ENCODE measurements around the gene SREBF1. TPM values are rescaled to one million over a fixed set of nuclear protein-coding genes. Genes with fewer than 3 reads are reported as not detected.

The SREBF1 gene
- total RNA-seq, 1 experiment from 2014 or later: 65.4 TPM

DNA sequence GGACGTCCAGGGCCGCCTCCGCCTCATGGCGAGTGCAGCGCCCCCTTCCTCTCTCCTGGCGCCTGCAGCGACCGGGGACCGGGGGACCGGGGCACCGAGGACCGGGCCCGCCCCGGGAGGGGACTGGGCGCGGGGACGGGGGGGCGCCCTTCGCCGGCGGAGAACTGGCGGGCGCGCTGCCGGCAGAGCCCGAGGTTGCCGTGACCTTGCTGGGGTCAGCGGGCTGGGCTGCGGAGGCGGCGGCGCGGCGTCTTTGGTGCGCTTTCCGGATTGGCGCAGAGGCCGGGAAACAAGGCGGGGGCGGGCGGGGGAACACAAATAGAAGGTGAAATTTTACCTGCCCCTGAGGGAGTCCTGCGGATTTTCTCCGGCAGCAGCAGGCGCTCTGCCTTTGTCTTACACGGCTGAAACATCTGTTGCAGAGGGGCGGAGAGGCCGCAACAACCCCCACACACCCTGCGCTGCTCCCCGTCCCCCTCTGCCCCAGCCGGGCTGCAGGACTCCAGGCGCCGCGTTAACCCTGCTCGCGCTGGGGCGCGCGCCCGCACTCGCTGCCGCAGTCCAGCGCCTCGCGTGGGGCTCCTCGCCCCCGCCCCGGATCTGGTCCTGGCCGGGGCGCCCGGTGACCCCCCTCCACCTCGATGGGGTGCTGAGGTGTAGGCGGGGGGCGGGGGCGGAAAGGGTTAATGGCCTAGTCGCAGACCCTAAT, 53.5 kb downstream of the SREBF1 start:
- no peak for DNase-seq (ENCODE audit: low read depth)

DNA sequence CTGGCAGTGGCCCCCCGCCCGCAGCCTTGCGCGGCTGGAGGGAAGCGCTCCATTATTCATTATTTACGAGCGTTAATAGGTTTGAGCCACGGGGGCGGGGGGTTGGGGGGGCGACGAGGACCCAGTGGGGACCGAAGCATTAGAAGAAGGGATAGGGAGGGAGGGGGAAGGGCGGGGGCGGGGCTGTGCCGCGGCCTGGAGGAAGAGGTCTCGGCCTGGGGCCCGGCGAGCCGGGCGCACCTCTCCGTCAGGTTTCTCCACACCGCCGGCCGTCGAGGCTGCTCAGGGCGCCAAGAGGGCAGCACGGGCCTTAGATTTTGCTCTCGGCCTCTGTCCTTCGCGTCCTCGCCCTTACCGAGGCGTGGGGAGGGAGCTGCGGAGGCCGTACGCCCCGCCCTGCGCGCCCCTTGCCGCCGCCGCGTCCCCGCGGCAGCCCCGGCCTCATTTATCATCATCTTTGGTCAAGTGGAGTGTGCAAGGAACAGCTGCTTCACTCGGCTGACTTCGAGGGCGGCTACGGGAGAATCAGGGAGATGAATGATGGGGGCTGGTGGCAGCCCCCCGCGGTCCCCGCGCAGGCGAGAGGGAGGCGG, 54.2 kb downstream of the SREBF1 start:
- DNase-seq (ENCODE audit: low read depth): no peak

DNA sequence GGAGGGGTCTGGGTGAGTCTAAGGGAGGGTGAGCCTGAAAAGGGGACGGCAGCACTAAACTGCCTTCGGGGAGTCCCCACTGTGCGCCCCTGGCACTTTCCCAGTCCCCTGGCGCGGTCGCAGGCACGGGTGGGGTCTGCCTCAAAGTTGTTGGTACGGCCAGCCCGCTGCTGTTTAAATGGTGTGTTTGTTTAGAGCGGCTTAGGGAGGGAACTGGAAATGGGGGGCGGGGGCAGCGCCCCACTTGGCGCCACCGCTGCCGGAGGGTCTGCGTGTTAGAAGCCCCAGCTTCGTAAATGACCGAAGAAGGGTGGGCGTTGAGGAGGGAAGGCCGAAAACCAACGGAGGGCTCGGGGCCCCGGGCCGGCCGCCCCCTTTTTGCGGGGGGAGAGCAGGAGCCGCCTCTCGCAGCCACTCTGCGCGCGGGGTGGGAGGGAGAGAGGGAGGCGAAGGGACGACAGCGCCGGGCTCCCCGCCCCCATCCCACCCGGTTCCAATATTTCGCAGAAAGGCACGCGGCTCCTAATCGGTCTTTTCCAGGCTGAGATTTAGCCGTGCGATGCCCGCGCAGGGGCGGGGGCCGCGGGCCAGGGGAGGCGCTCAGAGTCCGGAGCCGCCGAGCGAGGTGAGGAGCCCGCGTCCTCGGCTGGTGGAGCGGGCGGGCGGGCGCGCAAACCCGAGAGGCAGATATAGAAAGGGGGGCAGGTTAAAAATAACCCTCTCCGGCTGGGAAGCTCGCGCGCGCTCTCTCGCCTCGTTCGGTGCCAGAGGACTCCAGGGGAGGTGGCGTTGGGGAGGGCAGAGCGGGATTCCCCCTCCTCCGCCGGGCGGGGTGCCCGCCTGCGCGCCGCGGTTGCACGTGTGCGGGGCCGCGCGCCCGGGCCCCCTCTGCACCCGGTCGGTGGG, 54.9 kb downstream of the SREBF1 start:
- DNase-seq (ENCODE audit: low read depth): no peak

DNA sequence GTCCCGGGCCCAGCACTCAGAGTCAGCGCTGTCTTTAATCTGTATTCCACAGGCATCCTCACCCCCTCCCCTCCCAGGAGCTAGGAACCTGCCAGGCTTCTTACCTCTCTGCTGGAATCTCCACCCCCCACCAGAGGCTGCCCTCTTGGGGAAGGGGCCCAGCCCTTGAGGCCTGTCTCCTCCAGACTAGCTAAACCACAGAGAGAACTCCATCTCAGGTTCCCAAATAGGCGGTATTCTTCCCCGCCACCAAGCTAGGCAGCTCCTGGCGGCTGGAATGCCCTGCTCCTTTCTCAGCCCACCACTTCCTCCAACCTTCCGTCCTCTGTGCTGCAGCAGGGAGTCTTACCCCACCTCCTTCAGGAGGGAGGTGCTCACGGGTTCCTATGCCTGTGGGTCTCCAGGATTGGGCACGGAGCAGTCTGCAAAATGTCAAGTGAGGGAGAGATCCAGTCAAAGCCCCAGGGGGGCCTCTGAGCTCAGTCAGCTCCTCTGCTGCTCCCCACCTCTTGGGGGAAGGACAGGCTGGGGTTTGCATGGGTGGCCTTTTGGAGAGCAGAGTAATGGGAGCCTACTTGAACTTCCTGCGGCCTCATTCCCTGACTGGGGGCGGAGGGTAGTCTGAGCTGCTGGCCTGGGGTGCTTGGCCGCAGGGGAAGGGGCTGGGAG, 55.7 kb downstream of the SREBF1 start:
- DNase-seq (ENCODE audit: low read depth): peak; percentile 52

DNA sequence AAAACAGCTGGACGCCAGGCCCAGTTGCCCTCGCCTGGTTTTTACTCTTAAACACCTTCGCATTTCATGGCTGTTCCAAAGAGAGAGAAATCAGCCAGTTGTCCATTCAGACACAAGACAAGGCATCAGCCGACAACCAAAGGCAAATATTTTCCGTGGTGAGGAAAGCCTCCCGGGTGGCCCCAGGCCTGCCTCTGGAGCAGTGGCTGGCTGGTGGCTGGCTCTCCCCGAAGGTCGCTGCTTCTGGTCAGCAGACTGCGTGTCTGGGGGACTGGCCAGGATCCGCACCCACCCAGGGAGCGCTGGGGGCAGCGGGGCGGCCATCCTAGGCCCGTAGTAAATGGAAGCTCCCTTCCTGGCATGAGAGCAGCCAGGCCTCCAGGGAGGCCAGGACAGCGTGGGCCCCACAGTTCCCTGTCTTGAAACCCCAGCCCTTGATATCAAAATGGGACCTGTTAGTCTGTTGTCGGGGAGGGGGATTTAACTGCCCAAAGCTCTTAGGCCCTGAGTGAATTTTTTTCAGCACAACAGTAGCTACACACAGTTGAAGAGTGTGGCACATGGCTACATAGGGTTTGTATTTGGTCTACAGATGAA, 57.7 kb downstream of the SREBF1 start:
- no peak for DNase-seq (ENCODE audit: low read depth)

DNA sequence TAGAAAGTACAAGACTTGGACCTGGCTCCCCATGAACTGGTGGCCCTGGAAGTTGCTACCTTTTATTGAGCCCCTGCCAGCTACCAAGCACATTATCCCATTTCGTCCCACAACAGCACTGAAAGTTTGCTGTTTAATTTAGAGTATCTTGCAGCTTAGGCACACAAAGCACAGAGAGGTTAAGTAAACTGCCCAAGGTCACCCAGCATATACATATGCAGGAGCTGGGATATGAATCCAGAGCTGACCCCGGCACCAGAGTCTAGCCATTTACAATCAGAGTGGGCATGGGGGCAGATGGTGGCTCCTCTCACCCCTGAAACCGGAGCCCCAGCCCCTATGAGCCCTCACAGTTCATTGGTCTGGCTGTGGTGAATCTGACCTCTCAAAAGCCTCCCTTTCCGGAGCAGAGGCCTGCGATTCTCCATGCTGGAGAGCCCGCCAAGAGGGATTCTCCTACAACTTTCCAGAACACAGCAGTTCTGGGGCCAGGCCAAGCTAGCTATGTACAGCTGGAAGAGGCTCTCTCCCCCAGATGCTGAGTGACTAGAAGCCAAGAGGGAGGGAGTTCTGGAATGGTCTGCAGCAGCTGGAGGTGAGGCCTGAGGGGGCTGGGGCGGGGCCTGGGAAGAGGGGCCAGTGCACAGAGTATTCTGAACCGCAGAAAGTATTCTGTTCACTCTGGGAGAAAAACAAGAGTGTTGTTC, 58.3 kb downstream of the SREBF1 start:
- no peak for DNase-seq (ENCODE audit: low read depth)

DNA sequence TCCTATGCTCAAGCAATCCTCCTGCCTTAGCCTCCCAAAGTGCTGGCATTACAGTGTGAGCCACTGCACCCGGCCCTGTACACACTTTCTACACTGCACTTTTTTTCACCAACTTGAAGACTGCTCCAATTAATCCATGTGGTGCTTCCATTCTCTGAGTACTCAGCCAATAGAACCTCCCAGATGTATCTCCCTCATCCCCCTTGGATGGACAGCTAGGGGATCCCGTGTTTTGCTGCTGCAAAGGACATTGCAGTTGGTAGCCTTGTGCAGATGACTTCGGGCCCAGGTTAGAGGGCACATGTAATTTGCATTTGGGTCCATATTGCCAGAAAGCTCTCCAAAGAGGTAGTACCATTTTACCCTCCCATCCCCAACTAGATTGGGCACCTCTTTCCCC, 59.9 kb downstream of the SREBF1 start:
- no peak for DNase-seq (ENCODE audit: low read depth)

DNA sequence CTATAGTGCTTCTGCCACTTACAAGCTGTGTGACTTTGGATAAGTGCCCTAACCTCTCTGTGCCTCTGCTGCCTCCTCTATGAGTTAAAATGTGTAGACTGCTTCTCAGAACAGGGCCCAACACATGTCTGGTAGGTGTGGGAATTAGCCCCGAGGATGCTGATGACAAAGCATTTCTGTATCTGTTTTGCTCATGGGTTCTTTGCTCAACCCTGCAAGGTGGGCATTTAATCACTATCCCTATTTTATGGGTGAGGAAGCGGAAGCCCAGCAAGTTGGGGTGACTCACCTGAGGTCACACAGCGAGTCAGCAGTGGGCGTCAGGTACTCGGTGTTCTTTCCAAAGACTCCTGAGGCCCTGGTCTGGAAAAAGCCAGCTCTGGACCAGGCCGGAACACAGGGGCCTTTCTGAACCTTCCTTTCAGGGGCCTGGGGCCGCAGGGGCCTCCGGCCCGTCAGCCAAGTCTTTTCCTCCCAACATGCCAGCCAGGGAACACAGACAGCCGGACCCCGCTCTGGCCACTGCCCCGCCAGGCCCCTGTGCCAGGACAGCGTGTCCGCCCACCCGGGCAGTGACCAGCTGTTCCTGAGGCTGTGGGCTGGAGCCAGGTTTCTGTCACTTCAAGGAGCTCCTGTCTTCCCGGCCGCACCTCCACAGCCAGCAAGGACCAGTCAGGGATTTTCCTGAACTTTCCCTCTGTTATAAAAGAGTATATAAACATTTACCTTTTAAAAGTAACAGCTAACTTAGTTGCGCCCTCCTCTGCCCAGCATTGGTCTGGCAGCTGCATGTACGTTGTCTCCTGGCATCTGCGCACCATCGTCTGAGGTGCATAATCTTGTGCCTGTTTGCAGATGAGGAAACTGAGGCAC, 62.5 kb downstream of the SREBF1 start:
- DNase-seq (ENCODE audit: low read depth): peak; percentile 35

DNA sequence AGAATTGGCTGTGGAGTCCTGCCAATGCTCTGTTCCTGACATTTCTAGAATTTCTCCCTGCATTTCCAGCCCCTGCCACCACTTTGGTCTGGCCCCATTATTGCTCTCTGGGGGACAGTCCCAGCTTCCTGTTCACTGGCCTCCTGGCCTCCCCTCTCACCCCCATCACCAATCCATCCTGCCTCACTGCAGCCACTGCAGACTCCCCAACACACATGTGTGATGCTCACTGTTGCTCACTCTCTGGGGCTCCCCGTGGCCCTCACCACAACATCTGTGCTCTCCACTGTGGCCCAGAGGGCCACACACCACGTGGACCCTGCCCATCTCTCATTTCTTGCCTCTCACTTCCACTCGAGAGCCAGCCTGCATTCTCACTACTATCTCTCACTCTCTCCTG, 64.6 kb downstream of the SREBF1 start:
- DNase-seq (ENCODE audit: low read depth): no peak

DNA sequence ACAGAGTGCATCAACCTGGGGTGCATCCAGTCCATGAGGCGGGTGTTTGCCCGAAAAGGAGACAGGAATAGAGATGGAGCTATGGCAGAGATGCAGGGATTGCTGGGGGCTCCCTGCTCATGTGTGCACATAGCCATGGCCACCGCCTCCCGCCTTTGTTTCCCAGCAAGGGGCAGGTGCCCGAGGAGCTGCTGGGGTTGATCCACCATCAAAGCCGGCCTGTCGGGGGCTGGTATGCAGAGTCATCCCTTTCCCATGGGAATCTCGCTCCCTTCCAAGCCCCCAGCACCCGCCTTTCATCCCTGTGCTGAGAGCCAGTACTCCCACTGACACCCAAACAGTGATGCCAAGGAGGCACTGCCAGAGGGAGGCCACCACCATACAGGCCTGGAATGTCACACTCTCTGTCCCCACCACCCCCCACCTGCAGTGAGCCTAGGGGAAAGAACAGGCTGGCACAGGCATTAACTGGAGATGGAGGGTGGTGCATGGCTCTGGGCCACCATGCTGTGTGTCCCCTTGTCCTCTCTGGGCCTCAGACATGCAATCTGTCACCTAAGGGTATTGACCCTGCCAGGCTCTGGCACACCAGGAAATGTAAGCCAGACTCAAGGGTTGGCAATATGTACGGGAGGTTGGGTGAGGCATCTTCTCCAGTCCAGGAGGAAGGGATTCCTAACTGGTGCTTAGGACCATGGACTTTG, 65.1 kb downstream of the SREBF1 start:
- DNase-seq (ENCODE audit: low read depth): no peak

DNA sequence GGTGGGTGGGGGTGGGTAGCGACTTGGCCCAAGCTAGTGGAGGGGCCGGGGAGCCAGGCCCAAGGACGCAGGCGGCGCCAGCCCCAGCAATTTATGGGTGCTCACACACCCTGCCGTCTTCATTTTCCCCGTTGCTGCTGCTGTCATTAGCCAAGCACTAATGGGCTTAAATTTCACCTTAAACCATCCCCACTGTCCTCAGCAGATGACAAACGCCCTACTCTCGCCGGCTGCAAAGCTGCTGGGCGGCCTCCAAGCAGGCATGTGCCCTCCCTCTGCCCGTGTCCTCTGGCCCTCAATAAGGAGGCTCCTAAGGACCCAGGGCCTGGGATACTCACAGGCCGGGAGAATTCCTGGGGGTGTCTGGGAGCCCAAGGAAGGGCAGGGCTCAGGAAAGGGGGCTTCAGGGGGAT, 66.1 kb downstream of the SREBF1 start:
- DNase-seq (ENCODE audit: low read depth): no peak

DNA sequence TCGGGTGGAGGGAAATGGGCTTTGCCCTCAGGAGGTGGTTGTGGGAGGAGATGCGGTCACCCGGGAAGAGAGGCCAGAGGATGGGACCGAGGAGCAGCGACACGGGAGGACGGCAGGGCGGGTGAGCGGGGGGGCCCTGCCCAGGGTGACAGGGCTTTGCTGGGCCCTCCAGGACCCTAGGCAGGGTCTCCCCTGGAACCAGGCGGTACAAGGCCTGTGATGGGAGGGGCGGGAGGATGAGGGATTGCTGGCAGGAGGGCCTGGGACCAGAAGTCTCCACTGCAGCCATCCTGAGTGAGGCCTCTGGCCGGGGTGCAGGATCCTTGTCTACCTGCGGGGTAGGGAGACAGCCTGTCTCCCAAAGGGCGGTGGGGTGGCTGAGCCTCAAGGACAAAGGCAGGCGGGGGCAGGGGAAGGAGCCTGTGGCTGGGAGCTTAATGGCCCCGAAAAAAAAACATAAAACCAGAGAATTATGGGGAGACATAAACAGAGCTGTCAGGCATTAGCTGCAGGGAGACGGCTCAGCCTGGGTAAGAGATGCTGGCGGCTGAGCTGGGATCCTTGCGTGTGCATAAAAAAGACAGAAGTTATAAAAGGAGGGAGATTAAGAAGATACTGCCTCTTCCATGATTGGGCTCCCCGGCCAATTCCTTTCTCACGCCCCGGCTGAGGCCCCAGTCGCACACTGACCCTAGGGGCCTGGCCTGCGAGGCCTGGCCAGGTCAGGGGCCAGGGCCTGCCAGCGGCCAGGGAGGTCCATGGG, 66.7 kb downstream of the SREBF1 start:
- no peak for DNase-seq (ENCODE audit: low read depth)

DNA sequence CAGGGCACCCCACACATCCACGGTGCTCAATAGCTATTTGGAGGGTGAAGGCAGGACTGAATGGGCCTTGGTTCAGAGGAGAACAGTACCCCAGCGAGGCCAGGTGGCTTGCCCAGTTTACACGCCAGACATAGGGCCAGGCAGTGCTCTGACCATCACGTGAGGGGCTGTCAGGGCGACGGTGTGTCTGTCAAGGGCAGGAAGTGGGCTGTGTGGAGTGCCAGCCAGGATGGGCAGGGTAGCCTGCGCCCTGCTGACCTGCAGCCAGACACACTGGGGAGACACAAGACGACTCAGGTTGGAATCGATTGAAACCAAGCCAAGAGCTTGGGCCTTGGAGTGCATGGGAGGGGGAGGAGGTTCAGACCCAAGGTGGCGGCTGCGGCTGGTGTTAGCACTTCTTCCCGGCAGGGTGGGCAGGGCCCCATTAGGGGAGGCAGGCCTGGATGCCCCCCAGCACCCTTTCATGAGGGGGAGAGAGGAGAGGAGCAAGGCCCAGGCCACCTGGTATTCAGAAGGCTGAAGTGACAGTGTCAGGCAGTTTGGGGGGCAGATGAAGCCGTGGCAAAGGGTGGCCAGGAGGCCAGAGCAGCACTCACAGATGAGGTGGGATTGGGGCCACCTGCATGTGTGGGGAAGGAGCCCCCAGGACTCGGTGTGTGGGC, 68.2 kb downstream of the SREBF1 start:
- peak; percentile 23 for DNase-seq (ENCODE audit: low read depth)

DNA sequence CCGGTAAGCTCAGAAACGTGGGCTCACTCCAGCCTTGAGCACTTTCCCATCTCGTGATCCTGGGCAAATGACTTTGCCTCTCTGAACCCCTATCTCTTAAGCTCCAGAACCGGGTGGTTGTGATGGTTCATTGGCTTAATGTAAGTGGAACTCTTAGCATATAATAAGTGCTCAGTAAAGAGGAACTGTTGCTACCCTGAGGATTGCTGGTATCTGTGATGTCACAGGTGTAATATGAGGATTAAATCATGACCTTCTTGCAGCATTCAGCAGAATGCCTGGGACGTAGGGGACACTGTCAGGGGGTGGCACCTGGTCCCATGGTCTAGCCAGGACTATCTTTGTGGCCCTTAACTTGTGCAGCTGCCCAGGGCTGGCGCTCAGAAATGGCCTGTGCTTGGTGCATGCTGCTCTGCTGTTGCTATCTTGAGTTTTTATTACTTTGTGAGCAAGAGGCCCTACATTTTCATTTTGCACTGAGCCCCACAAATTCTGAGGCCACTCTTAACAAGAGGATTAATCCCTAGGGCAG, 68.8 kb downstream of the SREBF1 start:
- DNase-seq (ENCODE audit: low read depth): no peak

DNA sequence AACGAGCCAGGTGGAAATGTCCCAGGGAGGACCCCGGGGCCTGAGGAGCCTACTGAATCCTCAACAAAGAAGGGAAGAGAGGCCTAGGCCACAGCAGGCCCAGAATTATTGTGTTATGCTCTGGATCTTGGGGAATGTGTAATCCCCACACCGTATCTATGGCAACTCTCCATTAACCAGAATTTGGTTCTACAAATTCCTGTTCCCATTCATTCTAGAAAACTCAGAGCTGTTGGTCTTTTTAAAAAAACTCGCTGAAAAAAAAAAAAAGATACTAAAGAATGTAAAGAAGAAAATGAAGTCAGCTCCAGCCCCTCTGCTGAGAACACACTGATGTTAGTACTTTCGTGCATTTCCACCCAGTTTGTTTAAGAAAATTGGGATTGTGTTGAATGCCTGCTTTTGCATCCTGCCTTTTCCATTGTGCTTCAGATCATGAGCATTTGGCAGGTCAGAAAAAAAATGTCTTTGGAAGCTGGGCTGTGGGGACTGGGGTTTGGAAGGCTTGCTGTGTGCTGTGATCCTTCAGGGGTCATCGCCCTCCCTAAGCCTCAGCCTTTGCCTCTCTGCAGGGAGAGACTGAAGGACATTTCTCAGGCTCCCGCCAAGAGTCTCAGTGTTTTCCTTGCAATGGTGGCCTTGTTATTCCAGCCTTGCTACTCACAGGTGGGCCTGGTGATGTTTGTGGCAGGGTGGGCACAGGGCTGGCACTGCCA, 69.5 kb downstream of the SREBF1 start:
- no peak for DNase-seq (ENCODE audit: low read depth)

DNA sequence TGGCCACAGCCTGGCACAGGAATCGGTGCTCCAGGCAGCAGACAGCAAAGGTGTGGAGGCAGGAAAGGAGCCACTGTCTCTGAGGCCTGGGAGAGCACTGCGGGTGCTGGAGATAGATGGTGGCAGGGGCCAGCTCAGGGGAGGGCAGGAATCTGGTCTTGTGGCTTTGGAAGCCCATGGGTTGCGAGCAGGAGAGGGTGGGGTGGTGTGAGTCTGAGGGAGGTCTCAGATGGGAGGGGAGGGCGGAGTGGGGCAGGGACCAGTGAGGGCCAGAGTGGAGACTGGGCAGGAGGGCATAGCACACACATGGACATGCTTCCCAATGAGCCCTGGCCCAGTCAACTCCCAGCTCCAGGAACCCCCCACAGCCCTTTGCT, 70.1 kb downstream of the SREBF1 start:
- no peak for DNase-seq (ENCODE audit: low read depth)

Data from HT1080 (cell line).